ENCODE data around the gene MED12L.

The MED12L gene

DNA sequence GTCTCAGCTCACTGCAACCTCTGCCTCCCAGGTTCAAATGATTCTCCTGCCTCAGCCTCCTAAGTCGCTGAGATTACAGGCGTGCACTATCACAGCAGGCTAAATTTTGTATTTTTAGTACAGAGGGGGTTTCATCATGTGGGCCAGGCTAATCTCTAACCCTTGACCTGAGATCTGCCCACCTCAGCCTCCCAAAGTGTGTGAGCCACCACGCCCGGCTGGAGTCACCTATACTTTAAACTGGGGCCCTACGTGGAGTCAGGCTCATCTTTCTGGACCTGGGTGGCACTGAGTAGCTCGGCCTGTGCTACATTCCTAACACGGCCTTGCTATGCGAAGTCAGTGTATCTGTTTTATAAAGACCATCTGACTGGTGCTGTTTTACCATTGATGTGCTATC is 111.8 kb downstream of the MED12L start:
- H3K36me3 ChIP-seq (ENCODE audit: insufficient read depth, low read length) = no peaks in the 10 kb centered on the region
- no peak overlapping the region for H2AFZ ChIP-seq (ENCODE audit: low read length)
- H3K9ac ChIP-seq (ENCODE audit: low read length) = no peak overlapping the region
- H3K9me3 ChIP-seq (ENCODE audit: low read length) = no peaks in the 10 kb centered on the region
- H3K9me2 ChIP-seq (ENCODE audit: low read depth, low read length) = no peaks in the 10 kb centered on the region
- H3K4me1 ChIP-seq (ENCODE audit: insufficient read depth, low read length, severe bottlenecking) = no peaks in the 10 kb centered on the region
- no peak overlapping the region for H3K27ac ChIP-seq (ENCODE audit: low read depth, low read length, poor library complexity, severe bottlenecking)
- no peaks in the 10 kb centered on the region for H3K27me3 ChIP-seq (ENCODE audit: insufficient read depth, low read length)
- H4K20me1 ChIP-seq (ENCODE audit: insufficient read depth, low read length) = no peaks in the 10 kb centered on the region
- H3K4me3 ChIP-seq (ENCODE audit: low read depth, low read length, poor library complexity, severe bottlenecking) = no peak overlapping the region
- H3K79me2 ChIP-seq (ENCODE audit: insufficient read depth, low read length) = no peaks in the 10 kb centered on the region
- no peaks in the 10 kb centered on the region for H3F3A ChIP-seq (ENCODE audit: insufficient read depth, low read length)
- no peak for TF ChIP-seq EZH2 (IDR thresholded peaks at IDR 0.05; ENCODE audit: borderline replicate concordance, low read length)
- TF ChIP-seq, protein P1, sequence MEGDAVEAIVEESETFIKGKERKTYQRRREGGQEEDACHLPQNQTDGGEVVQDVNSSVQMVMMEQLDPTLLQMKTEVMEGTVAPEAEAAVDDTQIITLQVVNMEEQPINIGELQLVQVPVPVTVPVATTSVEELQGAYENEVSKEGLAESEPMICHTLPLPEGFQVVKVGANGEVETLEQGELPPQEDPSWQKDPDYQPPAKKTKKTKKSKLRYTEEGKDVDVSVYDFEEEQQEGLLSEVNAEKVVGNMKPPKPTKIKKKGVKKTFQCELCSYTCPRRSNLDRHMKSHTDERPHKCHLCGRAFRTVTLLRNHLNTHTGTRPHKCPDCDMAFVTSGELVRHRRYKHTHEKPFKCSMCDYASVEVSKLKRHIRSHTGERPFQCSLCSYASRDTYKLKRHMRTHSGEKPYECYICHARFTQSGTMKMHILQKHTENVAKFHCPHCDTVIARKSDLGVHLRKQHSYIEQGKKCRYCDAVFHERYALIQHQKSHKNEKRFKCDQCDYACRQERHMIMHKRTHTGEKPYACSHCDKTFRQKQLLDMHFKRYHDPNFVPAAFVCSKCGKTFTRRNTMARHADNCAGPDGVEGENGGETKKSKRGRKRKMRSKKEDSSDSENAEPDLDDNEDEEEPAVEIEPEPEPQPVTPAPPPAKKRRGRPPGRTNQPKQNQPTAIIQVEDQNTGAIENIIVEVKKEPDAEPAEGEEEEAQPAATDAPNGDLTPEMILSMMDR (IDR thresholded peaks at IDR 0.05; ENCODE audit: low read length) = no peak
- H3K4me2 ChIP-seq (ENCODE audit: low read length) = no peak overlapping the region

GRCh38 chr3:151197981-151198767 is 112.7 kb downstream of the MED12L start:
- Histone ChIP-seq H3K9me2 (ENCODE audit: low read depth, low read length) (no peaks in the 10 kb centered on the region), H3K4me3 (ENCODE audit: low read depth, low read length, poor library complexity, severe bottlenecking) (no peak overlapping the region), H3K9me3 (ENCODE audit: low read length) (no peaks in the 10 kb centered on the region), H2AFZ (ENCODE audit: low read length) (no peak overlapping the region), H3K27me3 (ENCODE audit: insufficient read depth, low read length) (no peaks in the 10 kb centered on the region), H3K36me3 (ENCODE audit: insufficient read depth, low read length) (no peaks in the 10 kb centered on the region), H3K27ac (ENCODE audit: low read depth, low read length, poor library complexity, severe bottlenecking) (no peak overlapping the region), H3K4me2 (ENCODE audit: low read length) (no peak overlapping the region), H3K9ac (ENCODE audit: low read length) (no peak overlapping the region), H4K20me1 (ENCODE audit: insufficient read depth, low read length) (no peaks in the 10 kb centered on the region), H3F3A (ENCODE audit: insufficient read depth, low read length) (no peaks in the 10 kb centered on the region), H3K4me1 (ENCODE audit: insufficient read depth, low read length, severe bottlenecking) (peaks cover 7% of the 10 kb centered on the region), H3K79me2 (ENCODE audit: insufficient read depth, low read length) (no peaks in the 10 kb centered on the region)
- no peak for TF ChIP-seq EZH2 (IDR thresholded peaks at IDR 0.05; ENCODE audit: borderline replicate concordance, low read length)

DNA sequence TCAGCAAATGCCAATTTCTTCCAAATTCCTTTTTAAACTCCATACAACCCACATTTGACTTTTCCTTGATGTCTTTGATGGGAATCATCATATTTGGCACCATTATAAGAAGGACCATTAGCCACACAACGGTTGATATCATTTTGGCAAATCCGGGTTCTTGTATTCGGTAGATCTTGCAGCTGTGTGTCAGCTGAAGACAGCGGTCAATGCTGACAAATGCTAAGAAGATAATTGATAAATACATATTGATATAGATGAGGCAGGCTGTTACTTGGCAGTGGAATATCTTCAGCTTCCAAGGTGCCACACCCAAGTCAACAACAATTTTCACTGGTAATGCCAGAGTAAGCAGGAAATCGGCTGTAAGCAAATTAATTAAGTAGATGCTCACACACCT is 113.4 kb downstream of the MED12L start:
- TF ChIP-seq EZH2 (IDR thresholded peaks at IDR 0.05; ENCODE audit: borderline replicate concordance, low read length) = no peak
- peaks cover 9% of the 10 kb centered on the region for H3K4me1 ChIP-seq (ENCODE audit: insufficient read depth, low read length, severe bottlenecking)
- H3K9me2 ChIP-seq (ENCODE audit: low read depth, low read length) = no peaks in the 10 kb centered on the region
- H3K4me2 ChIP-seq (ENCODE audit: low read length) = no peak overlapping the region
- no peak overlapping the region for H3K4me3 ChIP-seq (ENCODE audit: low read depth, low read length, poor library complexity, severe bottlenecking)
- no peaks in the 10 kb centered on the region for H3K9me3 ChIP-seq (ENCODE audit: low read length)
- no peaks in the 10 kb centered on the region for H3K79me2 ChIP-seq (ENCODE audit: insufficient read depth, low read length)
- H4K20me1 ChIP-seq (ENCODE audit: insufficient read depth, low read length) = no peaks in the 10 kb centered on the region
- no peaks in the 10 kb centered on the region for H3F3A ChIP-seq (ENCODE audit: insufficient read depth, low read length)
- H2AFZ ChIP-seq (ENCODE audit: low read length) = no peak overlapping the region
- H3K9ac ChIP-seq (ENCODE audit: low read length) = no peak overlapping the region
- H3K27me3 ChIP-seq (ENCODE audit: insufficient read depth, low read length) = no peaks in the 10 kb centered on the region
- H3K36me3 ChIP-seq (ENCODE audit: insufficient read depth, low read length) = no peaks in the 10 kb centered on the region
- H3K27ac ChIP-seq (ENCODE audit: low read depth, low read length, poor library complexity, severe bottlenecking) = no peak overlapping the region

DNA sequence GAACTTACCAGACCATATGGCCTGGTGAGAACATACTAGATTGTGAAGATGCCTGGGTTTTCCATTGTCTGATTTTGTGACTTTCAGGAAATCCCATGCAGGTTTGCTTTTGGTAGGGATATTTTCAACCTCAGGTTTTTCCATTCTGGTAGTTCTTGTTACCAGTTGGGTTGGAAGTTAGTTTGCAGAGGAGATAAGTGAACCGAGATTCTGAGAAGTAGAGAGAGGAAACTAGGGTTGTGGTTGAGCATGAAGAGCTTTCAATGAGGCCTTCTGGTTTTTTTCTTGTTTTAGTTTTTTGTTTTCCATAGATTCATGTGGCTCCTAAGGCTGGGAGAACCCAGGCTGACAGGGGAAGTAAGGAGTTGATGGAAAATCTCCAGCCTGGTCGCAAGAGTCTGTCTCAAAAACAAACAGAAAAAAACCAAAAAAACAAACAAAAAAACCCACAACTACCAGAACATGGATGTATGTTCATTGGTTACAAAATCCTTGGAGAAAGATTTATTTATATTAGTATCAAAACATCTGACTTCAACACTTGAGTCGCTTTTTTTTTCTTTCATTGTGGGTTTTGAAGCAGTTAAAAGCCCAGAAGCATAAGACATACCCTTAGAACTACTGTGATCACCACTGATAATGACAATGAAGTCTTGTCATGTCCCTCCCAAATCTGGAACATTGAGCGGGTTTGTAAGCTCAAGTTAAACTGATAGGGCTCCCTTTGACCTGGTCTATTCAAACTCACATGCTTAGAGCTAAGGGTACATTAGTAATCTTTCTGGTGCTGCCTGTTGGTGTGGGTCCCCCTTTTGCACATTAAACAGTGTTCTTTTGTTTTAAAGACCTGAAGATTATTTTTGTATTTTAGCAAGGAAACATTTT is 114.3 kb downstream of the MED12L start:
- Histone ChIP-seq H2AFZ (ENCODE audit: low read length) (no peak overlapping the region), H3K27me3 (ENCODE audit: insufficient read depth, low read length) (no peaks in the 10 kb centered on the region), H3K36me3 (ENCODE audit: insufficient read depth, low read length) (no peaks in the 10 kb centered on the region), H3K9me2 (ENCODE audit: low read depth, low read length) (no peaks in the 10 kb centered on the region), H3K4me3 (ENCODE audit: low read depth, low read length, poor library complexity, severe bottlenecking) (no peak overlapping the region), H3K9me3 (ENCODE audit: low read length) (no peaks in the 10 kb centered on the region), H3K4me2 (ENCODE audit: low read length) (no peak overlapping the region), H3K9ac (ENCODE audit: low read length) (no peak overlapping the region), H3K27ac (ENCODE audit: low read depth, low read length, poor library complexity, severe bottlenecking) (no peak overlapping the region), H4K20me1 (ENCODE audit: insufficient read depth, low read length) (no peaks in the 10 kb centered on the region), H3F3A (ENCODE audit: insufficient read depth, low read length) (no peaks in the 10 kb centered on the region), H3K4me1 (ENCODE audit: insufficient read depth, low read length, severe bottlenecking) (peaks cover 9% of the 10 kb centered on the region), H3K79me2 (ENCODE audit: insufficient read depth, low read length) (no peaks in the 10 kb centered on the region)
- TF ChIP-seq EZH2 (IDR thresholded peaks at IDR 0.05; ENCODE audit: borderline replicate concordance, low read length) = no peak
- TF ChIP-seq, protein P1 (IDR thresholded peaks at IDR 0.05; ENCODE audit: low read length) = no peak
